HG02610 (cell line): Measurements from ENCODE around the gene CEP128.

Source experiments
- ATAC-seq: cut with Tn5 transposase; IDR thresholded peaks from one replicate; pipeline ENCODE4 v1.9.1; 2021; ENCODE audit warnings: mild to moderate bottlenecking, moderate library complexity; ENCODE audit not compliant: unreplicated experiment

Gene CEP128

GRCh38 chr14:80906336-80906735, 35.2 kb downstream of the CEP128 start:
- no peak for ATAC-seq

GRCh38 chr14:80902608-80903007, 38.9 kb downstream of the CEP128 start:
- no peak for ATAC-seq

GRCh38 chr14:80901822-80902221, 39.7 kb downstream of the CEP128 start:
- ATAC-seq = no peak

GRCh38 chr14:80901260-80901659, 40.3 kb downstream of the CEP128 start:
- no peak for ATAC-seq

- no peak for ATAC-seq
Observed at GRCh38 chr14:80872645-80873044, 68.9 kb downstream of the CEP128 start.

GRCh38 chr14:80868260-80868659, 73.3 kb downstream of the CEP128 start:
- no peak for ATAC-seq

GRCh38 chr14:80867798-80868197, 73.7 kb downstream of the CEP128 start:
- no peak for ATAC-seq

GRCh38 chr14:80867091-80867490, 74.4 kb downstream of the CEP128 start:
- ATAC-seq = no peak

GRCh38 chr14:80865565-80865964, 76.0 kb downstream of the CEP128 start:
- ATAC-seq = no peak

- no peak for ATAC-seq
Observed at GRCh38 chr14:80862983-80863382, 78.6 kb downstream of the CEP128 start.

GRCh38 chr14:80862541-80862940, 79.0 kb downstream of the CEP128 start:
- ATAC-seq = no peak

- no peak for ATAC-seq
Observed at GRCh38 chr14:80850197-80850814, 91.2 kb downstream of the CEP128 start.

GRCh38 chr14:80847070-80847469, 94.5 kb downstream of the CEP128 start:
- no peak for ATAC-seq

- ATAC-seq = no peak
Observed at GRCh38 chr14:80845856-80846255, 95.7 kb downstream of the CEP128 start.

GRCh38 chr14:80844872-80845271, 96.7 kb downstream of the CEP128 start:
- no peak for ATAC-seq

- ATAC-seq = no peak
Observed at GRCh38 chr14:80839743-80840142, 101.8 kb downstream of the CEP128 start.

GRCh38 chr14:80809663-80810062, 131.9 kb downstream of the CEP128 start:
- ATAC-seq = no peak

GRCh38 chr14:80805136-80805535, 136.4 kb downstream of the CEP128 start:
- no peak for ATAC-seq

GRCh38 chr14:80798878-80799277, 142.7 kb downstream of the CEP128 start:
- no peak for ATAC-seq

GRCh38 chr14:80798211-80798610, 143.3 kb downstream of the CEP128 start:
- no peak for ATAC-seq

- no peak for ATAC-seq
Observed at GRCh38 chr14:80792771-80793170, 148.8 kb downstream of the CEP128 start.

- no peak for ATAC-seq
Observed at GRCh38 chr14:80787876-80788275, 153.7 kb downstream of the CEP128 start.

GRCh38 chr14:80784820-80785219, 156.7 kb downstream of the CEP128 start:
- ATAC-seq = no peak
